Uterus (tissue), 4 donors: ENCODE results near the gene EIF4E2. TPM values are rescaled to one million over a fixed set of nuclear protein-coding genes. Genes with fewer than 3 reads are reported as not detected.
A peak's percentile ranks its signal among the peaks of the same experiment; 100 is the strongest.

Source experiments
- DNase-seq, 2 donors: peaks; one replicate each; pipeline ENCODE4 v3.0.0-alpha.2; 2019 to 2020
- H3K27ac ChIP-seq, 2 donors: fragments of 200-600 bp; sonication (generic); 1 replicate in 1 of 2; 2 replicates in 1 of 2; pipeline ENCODE4 v1.5.1; 2016 to 2018
- H3K27me3 ChIP-seq, 2 donors: fragments of 200-600 bp; sonication (generic); one replicate each; pipeline ENCODE4 v1.5.1; 2018 to 2019; ENCODE audit warnings: control low read depth in 1 of 2
- H3K36me3 ChIP-seq, 2 donors: fragments of 200-600 bp; sonication (generic); one replicate each; pipeline ENCODE4 v1.5.1; 2019; ENCODE audit warnings: control low read depth in 1 of 2
- H3K4me1 ChIP-seq, 2 donors: fragments of 200-600 bp; sonication (generic); one replicate each; pipeline ENCODE4 v1.5.1; 2018 to 2019; ENCODE audit warnings: control low read depth in 1 of 2
- H3K4me3 ChIP-seq, 2 donors: fragments of 200-600 bp; sonication (generic); 1 replicate in 1 of 2; 2 replicates in 1 of 2; pipeline ENCODE4 v1.5.1; 2018 to 2019; ENCODE audit warnings: mild to moderate bottlenecking in 1 of 2
- H3K9me3 ChIP-seq, 2 donors: fragments of 200-600 bp; sonication (generic); one replicate each; pipeline ENCODE4 v1.5.1; 2019; ENCODE audit warnings: control low read depth in 1 of 2
- POLR2A ChIP-seq, 2 donors: fragments of 450-650 bp; IDR thresholded peaks; one replicate each; pipeline ENCODE4 v1.6.1; 2016; ENCODE audit warnings: antibody characterized with exemption in 2 of 2, mild to moderate bottlenecking in 1 of 2, moderate library complexity in 1 of 2
- intact Hi-C: fragments of 100-400 bp; cut with DNase I; formaldehyde crosslinking; loops from one replicate; pipeline ENCODE4 v1.15.1; 2023; ENCODE audit warnings: low total_unique reads
- total RNA-seq, 4 donors: library from RNA; depleted of rRNA in 3 of 4; stranded (reverse); fragments of >200 nt in 3 of 4; gene quantifications; one replicate each; pipeline versions ENCODE4 v1.1.0 to v1.2.4, GENCODE V29; 2014 to 2023
- TF ChIP-seq, protein P1 (sequence below), 4 experiments: fragments of 200-600 bp in 2 of 4; fragments of 450-650 bp in 2 of 4; sonication (generic) in 2 of 4; IDR thresholded peaks; one replicate each; pipeline ENCODE4 v1.5.1; 2016 to 2019; ENCODE audit warnings: antibody characterized with exemption in 4 of 4, mild to moderate bottlenecking in 2 of 4, moderate library complexity in 1 of 4
- donor health status: DM: yes; HTN: yes; CAD: no.

EIF4E2 gene
- total RNA-seq, 4 donors from 2014 or later: 24.3 to 195 (median 56.6) TPM

DNA sequence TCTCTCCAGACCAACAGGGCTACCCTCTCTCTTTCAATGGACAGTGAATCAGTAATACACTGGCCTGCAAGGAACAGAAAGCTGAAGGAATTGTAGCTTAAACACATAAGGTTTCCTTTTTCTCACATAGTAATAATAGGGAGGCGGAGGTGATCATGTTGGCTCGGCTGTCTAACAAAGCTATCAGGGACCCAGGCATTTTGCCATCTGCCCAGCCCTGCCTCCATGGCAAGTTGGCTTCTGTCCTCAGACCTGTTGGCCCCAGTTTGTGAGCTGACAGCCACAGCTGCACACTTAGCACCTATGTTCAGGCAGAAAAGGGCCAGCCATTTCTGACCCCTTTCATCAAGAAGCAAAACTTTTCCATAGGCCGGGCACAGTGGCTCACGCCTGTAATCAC is 13.0 kb upstream of the EIF4E2 start:
- Histone ChIP-seq H3K27me3 (no peaks in the 10 kb centered on the region), H3K4me3 (no peak overlapping the region), H3K4me1 (no peaks in the 10 kb centered on the region), H3K36me3 (no peaks in the 10 kb centered on the region), H3K9me3 (no peaks in the 10 kb centered on the region), H3K27ac (no peak overlapping the region)
- DNase-seq: no peak
- intact Hi-C loops: no loop called here
- TF ChIP-seq POLR2A (IDR thresholded peaks at IDR 0.05): no peak

DNA sequence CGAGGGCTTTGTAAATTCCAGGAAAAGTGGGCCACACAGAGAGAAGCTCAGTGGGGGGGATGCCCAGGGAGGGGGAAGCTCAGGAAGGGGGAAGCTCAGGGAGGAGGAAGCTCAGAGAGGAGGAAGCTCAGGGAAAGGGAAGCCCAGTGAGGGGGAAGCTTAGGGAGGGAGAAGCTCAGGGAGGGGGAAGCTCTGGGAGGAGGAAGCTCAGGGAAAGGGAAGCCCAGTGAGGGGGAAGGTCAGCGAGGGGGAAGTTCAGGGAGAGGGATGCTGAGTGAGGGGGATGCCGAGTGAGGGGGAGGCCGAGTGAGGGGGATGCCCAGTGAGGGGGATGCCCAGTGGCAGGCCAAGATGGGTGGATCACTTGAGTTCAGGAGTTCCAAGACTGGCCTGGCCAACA is 11.8 kb upstream of the EIF4E2 start:
- intact Hi-C loops: no loop called here
- no peak for TF ChIP-seq POLR2A (IDR thresholded peaks at IDR 0.05)
- TF ChIP-seq, protein P1, sequence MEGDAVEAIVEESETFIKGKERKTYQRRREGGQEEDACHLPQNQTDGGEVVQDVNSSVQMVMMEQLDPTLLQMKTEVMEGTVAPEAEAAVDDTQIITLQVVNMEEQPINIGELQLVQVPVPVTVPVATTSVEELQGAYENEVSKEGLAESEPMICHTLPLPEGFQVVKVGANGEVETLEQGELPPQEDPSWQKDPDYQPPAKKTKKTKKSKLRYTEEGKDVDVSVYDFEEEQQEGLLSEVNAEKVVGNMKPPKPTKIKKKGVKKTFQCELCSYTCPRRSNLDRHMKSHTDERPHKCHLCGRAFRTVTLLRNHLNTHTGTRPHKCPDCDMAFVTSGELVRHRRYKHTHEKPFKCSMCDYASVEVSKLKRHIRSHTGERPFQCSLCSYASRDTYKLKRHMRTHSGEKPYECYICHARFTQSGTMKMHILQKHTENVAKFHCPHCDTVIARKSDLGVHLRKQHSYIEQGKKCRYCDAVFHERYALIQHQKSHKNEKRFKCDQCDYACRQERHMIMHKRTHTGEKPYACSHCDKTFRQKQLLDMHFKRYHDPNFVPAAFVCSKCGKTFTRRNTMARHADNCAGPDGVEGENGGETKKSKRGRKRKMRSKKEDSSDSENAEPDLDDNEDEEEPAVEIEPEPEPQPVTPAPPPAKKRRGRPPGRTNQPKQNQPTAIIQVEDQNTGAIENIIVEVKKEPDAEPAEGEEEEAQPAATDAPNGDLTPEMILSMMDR (IDR thresholded peaks at IDR 0.05): no peak
- Histone ChIP-seq H3K36me3 (no peaks in the 10 kb centered on the region), H3K27me3 (no peaks in the 10 kb centered on the region), H3K4me3 (no peak overlapping the region), H3K9me3 (no peaks in the 10 kb centered on the region), H3K27ac (no peak overlapping the region), H3K4me1 (no peaks in the 10 kb centered on the region)
- no peak for DNase-seq

DNA sequence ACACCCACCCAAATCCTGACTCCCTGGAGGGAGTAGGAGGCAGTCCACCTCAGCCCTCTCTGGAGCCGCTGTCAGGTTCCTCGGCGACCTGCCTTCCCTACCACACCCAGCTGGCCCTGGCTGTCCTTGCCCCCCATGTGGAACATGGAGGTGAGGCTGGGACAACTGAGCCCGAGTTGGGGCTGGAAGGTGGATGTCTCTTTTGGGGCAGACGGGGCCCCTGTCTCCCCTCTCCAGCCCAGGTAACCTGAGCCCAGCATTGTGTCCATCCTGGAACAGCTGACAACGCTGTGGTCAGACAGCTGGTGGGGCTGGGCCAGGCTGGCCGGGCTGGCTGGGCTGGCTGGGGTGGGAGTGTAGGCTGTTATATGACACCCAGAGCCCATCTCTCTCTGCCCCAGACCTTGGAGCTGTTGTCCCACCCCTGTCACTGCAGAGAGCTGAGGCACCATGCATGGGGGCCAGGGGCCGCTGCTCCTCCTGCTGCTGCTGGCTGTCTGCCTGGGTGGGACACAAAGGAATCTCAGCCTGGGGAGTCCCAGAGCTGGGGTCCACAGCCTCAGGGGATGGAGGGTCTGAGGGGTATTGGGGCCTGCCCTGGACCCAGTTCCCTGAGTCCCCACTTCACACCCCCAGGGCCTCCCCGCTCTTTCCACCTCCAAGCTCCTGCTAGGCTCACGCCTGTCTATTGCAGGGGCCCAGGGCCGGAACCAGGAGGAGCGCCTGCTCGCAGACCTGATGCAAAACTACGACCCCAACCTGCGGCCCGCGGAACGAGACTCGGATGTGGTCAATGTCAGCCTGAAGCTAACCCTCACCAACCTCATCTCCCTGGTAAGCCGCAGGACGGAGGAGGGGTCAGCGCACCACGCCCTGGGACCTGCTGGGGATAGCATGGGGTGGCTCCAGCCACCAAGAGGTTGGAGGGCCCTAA is 10.9 kb upstream of the EIF4E2 start, which contains the start of gene CHRNG:
Gene CHRNG (plus strand): TSS at position 395 of the 934 bp plus-strand sequence. CDS start 56 bp downstream, at position 451.
- Histone ChIP-seq H3K27me3 (no peaks in the 10 kb centered on the region), H3K36me3 (no peaks in the 10 kb centered on the region), H3K27ac (no peak within 1 kb of the TSS), H3K4me1 (no peaks in the 10 kb centered on the region), H3K9me3 (no peaks in the 10 kb centered on the region), H3K4me3 (no peak within 1 kb of the TSS)
- TF ChIP-seq POLR2A (IDR thresholded peaks at IDR 0.05): no peak
- TF ChIP-seq, protein P1 (IDR thresholded peaks at IDR 0.05): no peak
- intact Hi-C loops: no loop called here
- no peak for DNase-seq

GRCh38 chr2:232540441-232541041 is 9.9 kb upstream of the EIF4E2 start:
- Histone ChIP-seq H3K4me1 (no peaks in the 10 kb centered on the region), H3K9me3 (no peaks in the 10 kb centered on the region), H3K4me3 (no peak overlapping the region), H3K27me3 (no peaks in the 10 kb centered on the region), H3K27ac (no peak overlapping the region), H3K36me3 (no peaks in the 10 kb centered on the region)
- TF ChIP-seq POLR2A (IDR thresholded peaks at IDR 0.05): no peak
- TF ChIP-seq, protein P1 (IDR thresholded peaks at IDR 0.05): no peak
- intact Hi-C loops: no loop called here
- peak in 1 of 2 donors; percentile 7 for DNase-seq

DNA sequence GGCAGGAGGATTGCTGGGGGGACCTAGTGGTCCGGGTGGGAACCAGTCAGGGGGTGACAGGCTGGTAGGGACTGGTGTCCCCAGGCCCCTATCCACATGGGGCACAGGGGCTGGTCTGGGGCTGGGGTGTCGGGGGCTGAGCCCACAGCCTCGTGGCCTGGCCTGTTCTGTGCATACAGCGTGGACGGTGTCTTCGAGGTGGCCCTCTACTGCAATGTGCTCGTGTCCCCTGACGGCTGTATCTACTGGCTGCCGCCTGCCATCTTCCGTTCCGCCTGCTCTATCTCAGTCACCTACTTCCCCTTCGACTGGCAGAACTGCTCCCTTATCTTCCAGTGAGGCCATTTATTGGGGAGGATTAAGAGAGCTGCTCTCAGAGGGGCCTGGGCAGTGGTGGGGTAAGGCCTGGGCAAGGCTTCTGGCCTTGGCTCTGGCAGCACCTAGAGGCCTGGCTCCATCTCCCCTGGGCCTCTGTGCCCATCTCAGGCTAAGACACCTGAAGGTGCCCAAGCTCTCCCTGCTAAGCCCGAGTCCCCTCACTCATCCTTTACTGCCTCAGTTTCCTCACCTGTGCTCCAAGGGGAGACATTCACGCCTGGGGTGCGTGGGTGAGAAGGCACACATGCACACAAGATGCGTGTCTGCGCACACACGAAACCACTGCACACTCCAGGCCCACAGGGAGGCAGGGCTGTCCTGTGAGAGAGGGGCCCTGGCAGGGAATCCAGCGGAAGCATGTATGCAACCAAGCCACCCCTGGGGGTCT is 9.1 kb upstream of the EIF4E2 start:
- Histone ChIP-seq H3K27me3 (no peaks in the 10 kb centered on the region), H3K27ac (no peak overlapping the region), H3K36me3 (no peaks in the 10 kb centered on the region), H3K9me3 (no peaks in the 10 kb centered on the region), H3K4me3 (no peak overlapping the region), H3K4me1 (no peaks in the 10 kb centered on the region)
- intact Hi-C loops: no loop called here
- TF ChIP-seq POLR2A (IDR thresholded peaks at IDR 0.05): no peak
- TF ChIP-seq, protein P1 (IDR thresholded peaks at IDR 0.05): no peak
- DNase-seq: peak in 1 of 2 donors; percentile 11
